GM13976 (cell line): Measurements from ENCODE around the gene TUT7.

Experiments
- DNase-seq: peaks from one replicate; pipeline ENCODE4 v3.0.0; 2012; ENCODE audit warnings: low spot score
- in situ Hi-C: fragments of 300-500 bp; cut with MboI; formaldehyde crosslinking; loops from one replicate; pipeline ENCODE4 v1.12.0; 2022; ENCODE audit warnings: low sequenced_read_pairs, mixed read lengths, inconsistent platforms; ENCODE audit not compliant: unreplicated experiment
- TF ChIP-seq, protein P1 (sequence below): IDR thresholded peaks from 2 replicates; pipeline ENCODE4 v1.5.1; 2012; ENCODE audit warnings: borderline replicate concordance, mild to moderate bottlenecking; ENCODE audit not compliant: insufficient read depth; ENCODE audit errors: extremely low read depth, missing control alignments, control extremely low read depth

The TUT7 gene

DNA sequence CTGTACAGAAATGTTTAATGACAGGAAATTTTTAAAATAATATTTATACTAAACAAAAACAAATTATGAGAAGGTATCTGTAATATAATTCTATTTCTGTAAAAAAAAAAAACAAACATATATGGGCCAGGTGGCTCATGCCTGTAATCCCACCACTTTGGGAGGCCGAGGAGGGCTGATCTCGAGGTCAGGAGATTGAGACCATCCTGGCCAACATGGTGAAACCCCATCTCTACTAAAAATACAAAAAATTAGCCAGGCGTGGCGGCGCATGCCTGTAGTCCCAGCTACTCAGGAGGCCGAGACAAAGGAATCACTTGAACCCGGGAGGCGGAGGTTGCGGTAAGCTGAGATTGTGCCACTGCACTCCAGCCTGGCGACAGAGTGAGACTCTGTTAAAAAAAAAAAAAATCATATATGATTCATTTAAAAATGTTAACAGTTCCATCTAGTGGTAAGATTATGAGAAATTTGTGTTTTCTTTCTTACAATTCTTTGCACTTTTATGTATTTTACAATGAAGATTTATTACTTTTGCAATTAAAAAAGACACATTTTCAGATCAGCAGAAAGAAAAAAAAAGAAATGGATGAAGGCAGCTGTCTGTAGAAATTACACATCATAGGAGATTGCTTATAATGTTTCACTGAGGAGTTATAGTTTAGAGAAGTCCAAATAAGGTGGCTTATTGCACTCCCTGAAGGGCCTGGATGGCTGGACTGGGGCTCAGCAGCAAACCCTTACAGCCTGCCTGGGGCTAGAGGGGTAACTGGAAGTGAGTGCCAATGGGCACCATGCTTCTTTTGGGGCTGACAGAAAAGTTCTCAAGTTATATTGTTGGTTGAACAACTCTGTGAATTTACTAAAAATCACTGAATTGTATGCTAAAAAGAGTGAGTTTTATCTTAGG lies 115.1 kb downstream of the TUT7 start:
- in situ Hi-C loops = loop anchor here (25.0 kb wide), 1 partner anchor 427 kb away; no protein-coding TSS in a partner anchor
- TF ChIP-seq, protein P1, sequence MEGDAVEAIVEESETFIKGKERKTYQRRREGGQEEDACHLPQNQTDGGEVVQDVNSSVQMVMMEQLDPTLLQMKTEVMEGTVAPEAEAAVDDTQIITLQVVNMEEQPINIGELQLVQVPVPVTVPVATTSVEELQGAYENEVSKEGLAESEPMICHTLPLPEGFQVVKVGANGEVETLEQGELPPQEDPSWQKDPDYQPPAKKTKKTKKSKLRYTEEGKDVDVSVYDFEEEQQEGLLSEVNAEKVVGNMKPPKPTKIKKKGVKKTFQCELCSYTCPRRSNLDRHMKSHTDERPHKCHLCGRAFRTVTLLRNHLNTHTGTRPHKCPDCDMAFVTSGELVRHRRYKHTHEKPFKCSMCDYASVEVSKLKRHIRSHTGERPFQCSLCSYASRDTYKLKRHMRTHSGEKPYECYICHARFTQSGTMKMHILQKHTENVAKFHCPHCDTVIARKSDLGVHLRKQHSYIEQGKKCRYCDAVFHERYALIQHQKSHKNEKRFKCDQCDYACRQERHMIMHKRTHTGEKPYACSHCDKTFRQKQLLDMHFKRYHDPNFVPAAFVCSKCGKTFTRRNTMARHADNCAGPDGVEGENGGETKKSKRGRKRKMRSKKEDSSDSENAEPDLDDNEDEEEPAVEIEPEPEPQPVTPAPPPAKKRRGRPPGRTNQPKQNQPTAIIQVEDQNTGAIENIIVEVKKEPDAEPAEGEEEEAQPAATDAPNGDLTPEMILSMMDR = no peak
- no peak for DNase-seq
